C4-2B (cell line): ENCODE data around the gene TEX36.

Experiments
- H3K27ac ChIP-seq: fragments of 450-650 bp; 2 replicates; pipeline ENCODE4 v1.5.1; 2017
- CTCF ChIP-seq: fragments of 450-650 bp; conservative IDR thresholded peaks from 2 replicates; pipeline ENCODE4 v1.5.1; 2017; ENCODE audit warnings: mild to moderate bottlenecking
- ZFX ChIP-seq: fragments of 450-650 bp; IDR thresholded peaks from 2 replicates; pipeline ENCODE4 v1.6.1; 2017

TEX36 gene

GRCh38 chr10:125689955-125690569, 7.1 kb upstream of the TEX36 start:
- peak overlapping the region; percentile 65 for H3K27ac ChIP-seq
- TF ChIP-seq CTCF = no peak
- TF ChIP-seq ZFX = no peak

- no peak overlapping the region for H3K27ac ChIP-seq
- TF ChIP-seq ZFX (no peak), CTCF (no peak)
These were observed 4.7 kb upstream of the TEX36 start for GRCh38 chr10:125687507-125688185.

- H3K27ac ChIP-seq = peak overlapping the region; percentile 79
- TF ChIP-seq ZFX = no peak
These were observed 1.6 kb upstream of the TEX36 start for GRCh38 chr10:125684581-125684980.

GRCh38 chr10:125683821-125684220, 858 bp upstream of the TEX36 start:
- peak overlapping the region; percentile 79 for H3K27ac ChIP-seq
- no peak for TF ChIP-seq ZFX
- TF ChIP-seq CTCF = no peak

GRCh38 chr10:125679436-125679835, 3.5 kb downstream of the TEX36 start:
- TF ChIP-seq CTCF = no peak
- TF ChIP-seq ZFX = no peak
- H3K27ac ChIP-seq = no peak overlapping the region; the same call in 1 of the 2 replicates

- no peak overlapping the region for H3K27ac ChIP-seq
- no peak for TF ChIP-seq ZFX
- TF ChIP-seq CTCF = no peak
These were observed 10.1 kb downstream of the TEX36 start for GRCh38 chr10:125672884-125673283.

GRCh38 chr10:125662584-125662983, 20.4 kb downstream of the TEX36 start:
- TF ChIP-seq ZFX = no peak
- no peak for TF ChIP-seq CTCF
- no peak overlapping the region; the same call in 1 of the 2 replicates for H3K27ac ChIP-seq

- TF ChIP-seq ZFX (no peak), CTCF (no peak)
- H3K27ac ChIP-seq = no peak overlapping the region; the same call in 1 of the 2 replicates
These were observed 20.9 kb downstream of the TEX36 start for GRCh38 chr10:125661941-125662515.
